ENCODE measurements around the gene TBC1D1. TPM values are rescaled to one million over a fixed set of nuclear protein-coding genes. Genes with fewer than 3 reads are reported as not detected.

The TBC1D1 gene
- total and polyA plus RNA-seq, 2 donors: 74.7 to 115 TPM

DNA sequence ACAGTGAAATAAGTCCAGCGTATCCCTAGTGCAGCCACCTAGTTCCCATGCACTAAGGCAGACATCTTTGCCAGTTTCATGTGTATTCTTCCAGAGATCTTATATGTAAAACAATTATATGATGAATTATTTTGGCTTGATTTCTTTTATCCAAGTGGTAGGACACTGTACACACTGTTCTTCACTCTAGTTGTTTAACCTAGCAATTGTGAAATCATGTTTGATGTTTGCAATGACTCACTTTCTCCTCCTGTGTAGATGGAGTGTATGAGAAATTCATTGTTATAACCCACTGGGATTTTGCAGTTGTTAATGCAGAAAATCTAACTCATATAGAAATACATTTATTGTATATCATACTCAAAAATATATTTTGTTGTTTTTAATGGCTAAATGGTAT, 17.5 kb upstream of the TBC1D1 start:
- DNase-seq (ENCODE audit: extremely low spot score): no peak
- 74% methylated on average over 1 of the region's 1 CpG for WGBS
- H3K4me3 ChIP-seq (ENCODE audit: low read depth, low read length): no peak overlapping the region
- no peaks in the 10 kb centered on the region for H3K36me3 ChIP-seq (ENCODE audit: insufficient read depth)
- H3K4me1 ChIP-seq (ENCODE audit: insufficient read depth): peaks cover 1% of the 10 kb centered on the region
- H3K27ac ChIP-seq (ENCODE audit: low read depth): no peak overlapping the region

DNA sequence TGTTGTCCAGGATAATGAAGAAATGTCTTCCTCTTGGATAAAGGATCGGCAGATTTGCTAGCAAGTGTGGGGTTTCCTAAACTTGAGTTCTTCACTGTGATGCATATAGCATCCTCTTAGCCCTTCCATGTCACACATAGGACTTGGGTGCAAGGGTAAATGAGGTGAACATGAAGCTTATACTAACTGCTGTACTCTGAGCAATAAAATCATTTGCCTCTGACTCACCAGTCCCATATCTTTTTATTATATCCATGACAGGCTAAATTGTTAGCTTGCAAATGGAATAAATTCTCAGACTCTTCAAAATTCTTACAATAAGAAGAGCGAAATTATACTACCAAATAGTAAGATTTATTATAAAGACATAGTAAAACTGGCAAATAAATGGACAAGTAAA, 14.7 kb upstream of the TBC1D1 start:
- no peak for DNase-seq (ENCODE audit: extremely low spot score)
- Histone ChIP-seq H3K27ac (ENCODE audit: low read depth) (no peak overlapping the region), H3K4me1 (ENCODE audit: insufficient read depth) (peaks cover 1% of the 10 kb centered on the region), H3K4me3 (ENCODE audit: low read depth, low read length) (no peak overlapping the region), H3K36me3 (ENCODE audit: insufficient read depth) (no peaks in the 10 kb centered on the region)
- 83% methylated on average over 2 of the region's 2 CpGs for WGBS

DNA sequence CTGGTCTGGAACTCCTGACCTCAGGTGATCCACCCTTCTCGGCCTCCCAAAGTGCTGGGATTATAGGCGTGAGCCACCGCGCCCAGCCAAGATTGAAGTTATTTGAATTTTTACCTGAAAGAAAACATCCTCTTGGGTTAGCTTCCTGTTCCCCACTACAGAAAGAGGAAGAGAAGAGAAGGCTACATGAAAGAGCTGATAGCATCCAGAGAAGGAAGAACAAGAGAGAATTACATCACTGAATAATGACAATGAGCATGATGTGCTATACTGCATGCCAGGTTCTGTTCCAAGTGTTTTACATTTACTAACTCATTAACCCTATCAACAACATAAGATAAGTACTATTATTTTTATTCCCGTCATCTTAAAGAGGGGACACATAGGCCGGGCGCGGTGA, 11.5 kb upstream of the TBC1D1 start:
- 91% methylated on average over 8 of the region's 8 CpGs for WGBS
- Histone ChIP-seq H3K4me1 (ENCODE audit: insufficient read depth) (peaks cover 1% of the 10 kb centered on the region), H3K27ac (ENCODE audit: low read depth) (no peak overlapping the region), H3K36me3 (ENCODE audit: insufficient read depth) (no peaks in the 10 kb centered on the region), H3K4me3 (ENCODE audit: low read depth, low read length) (no peak overlapping the region)
- no peak for DNase-seq (ENCODE audit: extremely low spot score)

DNA sequence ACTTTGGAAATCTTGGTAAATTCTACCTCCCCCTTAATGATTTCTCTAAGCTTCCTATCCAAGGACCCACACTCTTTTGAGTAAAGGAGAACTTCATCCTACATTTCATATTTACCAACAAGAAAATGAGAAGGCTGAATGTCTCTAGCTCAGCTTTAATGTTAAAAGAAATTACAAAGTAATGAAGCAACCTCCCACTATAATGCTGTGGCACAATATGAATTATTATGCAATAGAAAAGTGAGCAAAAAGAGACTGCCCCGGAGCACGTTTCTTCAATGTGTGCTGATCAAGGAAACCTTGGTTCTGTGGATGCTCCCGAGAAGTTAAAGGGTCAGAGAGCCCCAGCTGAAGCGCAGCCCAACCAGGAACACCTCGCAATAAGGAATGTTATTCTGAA, 9.1 kb upstream of the TBC1D1 start:
- no peak for DNase-seq (ENCODE audit: extremely low spot score)
- Histone ChIP-seq H3K4me1 (ENCODE audit: insufficient read depth) (no peaks in the 10 kb centered on the region), H3K4me3 (ENCODE audit: low read depth, low read length) (no peak overlapping the region), H3K27ac (ENCODE audit: low read depth) (no peak overlapping the region), H3K36me3 (ENCODE audit: insufficient read depth) (no peaks in the 10 kb centered on the region)
- WGBS: 86% methylated on average over 5 of the region's 5 CpGs

DNA sequence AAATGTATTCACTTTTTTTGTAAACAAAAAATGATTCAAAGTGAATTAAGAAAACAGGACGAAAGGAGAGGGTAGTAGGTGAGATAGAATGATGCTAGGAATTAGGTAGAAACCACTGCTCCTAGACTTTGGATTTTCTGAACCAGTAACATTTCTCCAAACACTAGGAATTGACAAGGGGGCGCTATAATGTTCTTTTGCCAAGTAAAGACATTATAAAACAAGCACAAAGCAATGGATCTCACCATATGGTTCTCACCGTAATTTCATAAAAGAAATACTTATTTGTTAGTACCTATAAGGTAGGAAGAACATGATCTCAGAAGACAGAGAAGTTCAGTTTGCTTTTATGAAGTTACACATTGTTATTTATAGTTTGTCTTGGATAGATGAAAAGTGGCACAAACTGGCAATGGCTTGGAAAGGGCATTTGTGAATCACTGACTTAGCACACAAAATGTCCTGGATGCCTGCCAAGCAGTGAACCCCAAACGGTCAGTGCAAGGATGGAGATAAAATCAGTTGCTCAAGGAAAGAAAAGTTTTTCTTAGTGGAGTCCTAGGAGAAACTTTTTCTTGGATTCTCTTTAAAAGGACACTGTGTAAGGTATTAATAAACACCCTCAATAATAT, 8.1 kb upstream of the TBC1D1 start:
- WGBS: 50% methylated on average over 4 of the region's 4 CpGs
- no peak overlapping the region for H3K27ac ChIP-seq (ENCODE audit: low read depth)
- no peaks in the 10 kb centered on the region for H3K36me3 ChIP-seq (ENCODE audit: insufficient read depth)
- no peak overlapping the region for H3K4me3 ChIP-seq (ENCODE audit: low read depth, low read length)
- H3K4me1 ChIP-seq (ENCODE audit: insufficient read depth): no peaks in the 10 kb centered on the region
- no peak for DNase-seq (ENCODE audit: extremely low spot score)

DNA sequence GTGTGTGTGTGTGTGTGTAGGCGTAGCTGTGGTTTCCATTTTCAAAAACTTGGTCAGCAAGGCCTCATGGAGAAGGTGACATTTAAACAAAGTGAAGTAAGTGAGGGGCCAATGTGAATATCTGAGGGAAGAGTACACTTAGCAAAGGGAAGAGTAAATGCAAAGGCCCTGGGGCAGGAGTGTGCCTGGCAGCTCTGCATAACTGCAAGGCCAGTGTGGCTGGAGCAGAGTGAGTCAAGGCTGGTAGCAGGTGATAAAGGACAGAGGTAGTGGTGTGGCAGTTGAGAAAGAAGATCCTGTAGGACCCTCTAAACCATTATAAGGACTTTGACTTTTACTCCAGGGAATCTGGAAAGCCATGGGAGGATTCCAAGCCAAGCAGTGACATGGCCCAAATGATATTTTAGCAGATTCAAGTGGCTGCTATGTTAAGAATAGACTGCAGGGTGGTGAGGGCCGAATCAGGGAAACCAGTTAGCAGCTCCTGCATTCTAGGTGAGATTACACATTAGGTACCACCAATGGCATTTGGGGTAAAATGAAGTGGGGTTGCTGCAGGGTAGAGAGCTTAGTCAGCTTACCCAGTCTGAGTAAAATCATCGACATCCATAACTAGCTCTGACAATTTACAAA, 5.9 kb upstream of the TBC1D1 start:
- no peak overlapping the region for H3K4me3 ChIP-seq (ENCODE audit: low read depth, low read length)
- H3K27ac ChIP-seq (ENCODE audit: low read depth): peak overlapping the region; percentile 14
- no peaks in the 10 kb centered on the region for H3K4me1 ChIP-seq (ENCODE audit: insufficient read depth)
- no peak for DNase-seq (ENCODE audit: extremely low spot score)
- 62% methylated on average over 3 of the region's 3 CpGs for WGBS
- no peaks in the 10 kb centered on the region for H3K36me3 ChIP-seq (ENCODE audit: insufficient read depth)

DNA sequence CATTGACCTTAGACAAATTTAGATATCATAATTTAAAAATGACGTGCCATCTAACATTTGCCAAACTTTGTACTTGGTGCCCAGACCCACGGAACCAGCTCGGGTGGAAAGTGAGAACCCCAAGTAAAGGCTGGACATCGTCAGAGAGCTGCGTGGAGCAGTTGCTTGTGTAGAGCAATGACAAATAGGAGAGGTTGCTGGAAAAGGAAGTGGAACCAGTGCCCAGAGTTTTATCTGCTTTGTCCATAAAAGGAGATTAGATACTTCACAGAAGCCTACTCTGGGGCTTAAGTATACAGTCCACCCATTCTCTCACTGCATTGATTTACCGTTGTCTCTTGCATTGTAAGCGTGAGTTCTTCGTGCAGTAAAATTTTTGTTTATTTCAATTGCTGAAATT, 5.4 kb upstream of the TBC1D1 start:
- H3K27ac ChIP-seq (ENCODE audit: low read depth): no peak overlapping the region

DNA sequence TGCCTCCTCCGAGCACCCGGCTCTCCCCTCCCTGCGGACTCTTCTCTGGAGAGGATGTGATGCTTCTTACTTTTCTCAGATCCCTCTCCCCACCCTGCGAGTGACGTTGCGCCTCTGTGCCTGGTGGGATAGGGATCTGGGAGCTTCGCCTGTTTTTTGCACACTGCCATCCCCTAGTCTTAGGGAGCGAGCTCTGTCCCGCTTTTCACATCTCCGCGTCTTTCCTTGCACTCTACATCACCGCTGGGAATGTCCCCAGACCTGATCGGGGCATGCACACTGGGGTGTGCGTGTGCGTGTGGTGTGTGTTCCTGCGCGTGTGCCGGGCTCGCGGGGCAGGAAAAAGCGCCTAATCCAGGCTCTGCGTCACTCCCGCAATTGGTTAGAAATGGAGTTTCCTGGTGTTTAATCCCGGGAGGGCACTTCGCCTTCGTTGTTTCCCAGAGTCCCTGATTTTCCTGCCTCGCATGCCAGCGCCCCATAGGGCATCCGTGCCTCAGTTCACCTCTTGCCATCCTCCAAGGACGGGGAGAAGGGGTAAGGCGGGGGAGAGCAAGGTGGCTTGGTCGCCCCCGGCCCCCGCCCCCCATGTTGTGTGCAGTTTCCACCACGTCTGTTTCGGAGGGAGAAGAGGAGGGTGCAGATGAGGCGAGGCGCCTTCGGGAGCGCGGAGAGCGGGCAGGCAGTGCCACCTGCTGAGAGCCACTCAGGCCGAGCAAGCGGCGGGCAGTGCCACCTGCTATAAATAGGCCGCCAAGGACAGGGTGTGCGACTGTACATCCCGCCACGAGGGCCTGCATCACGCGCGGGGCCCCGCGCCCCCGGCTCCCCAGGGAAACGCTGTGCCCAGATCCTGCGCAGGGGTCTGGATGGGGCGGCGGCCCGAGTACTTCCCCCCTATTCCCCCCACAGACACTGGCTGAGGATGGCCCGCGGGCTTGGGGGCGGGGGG, 759 bp upstream of the TBC1D1 start:
- H3K27ac ChIP-seq (ENCODE audit: low read depth): peak overlapping the region; percentile 82
- 7% methylated on average over 62 of the region's 63 CpGs for WGBS
- no peaks in the 10 kb centered on the region for H3K36me3 ChIP-seq (ENCODE audit: insufficient read depth)
- DNase-seq (ENCODE audit: extremely low spot score): no peak
- H3K4me3 ChIP-seq (ENCODE audit: low read depth, low read length): peak overlapping the region; percentile 98
- no peaks in the 10 kb centered on the region for H3K4me1 ChIP-seq (ENCODE audit: insufficient read depth)

More for the DNA sequence above, 5.4 kb upstream of the TBC1D1 start:
- Histone ChIP-seq H3K36me3 (ENCODE audit: insufficient read depth) (no peaks in the 10 kb centered on the region), H3K4me3 (ENCODE audit: low read depth, low read length) (no peak overlapping the region), H3K4me1 (ENCODE audit: insufficient read depth) (no peaks in the 10 kb centered on the region)
- 14% methylated on average over 8 of the region's 8 CpGs for WGBS
- no peak for DNase-seq (ENCODE audit: extremely low spot score)

DNA sequence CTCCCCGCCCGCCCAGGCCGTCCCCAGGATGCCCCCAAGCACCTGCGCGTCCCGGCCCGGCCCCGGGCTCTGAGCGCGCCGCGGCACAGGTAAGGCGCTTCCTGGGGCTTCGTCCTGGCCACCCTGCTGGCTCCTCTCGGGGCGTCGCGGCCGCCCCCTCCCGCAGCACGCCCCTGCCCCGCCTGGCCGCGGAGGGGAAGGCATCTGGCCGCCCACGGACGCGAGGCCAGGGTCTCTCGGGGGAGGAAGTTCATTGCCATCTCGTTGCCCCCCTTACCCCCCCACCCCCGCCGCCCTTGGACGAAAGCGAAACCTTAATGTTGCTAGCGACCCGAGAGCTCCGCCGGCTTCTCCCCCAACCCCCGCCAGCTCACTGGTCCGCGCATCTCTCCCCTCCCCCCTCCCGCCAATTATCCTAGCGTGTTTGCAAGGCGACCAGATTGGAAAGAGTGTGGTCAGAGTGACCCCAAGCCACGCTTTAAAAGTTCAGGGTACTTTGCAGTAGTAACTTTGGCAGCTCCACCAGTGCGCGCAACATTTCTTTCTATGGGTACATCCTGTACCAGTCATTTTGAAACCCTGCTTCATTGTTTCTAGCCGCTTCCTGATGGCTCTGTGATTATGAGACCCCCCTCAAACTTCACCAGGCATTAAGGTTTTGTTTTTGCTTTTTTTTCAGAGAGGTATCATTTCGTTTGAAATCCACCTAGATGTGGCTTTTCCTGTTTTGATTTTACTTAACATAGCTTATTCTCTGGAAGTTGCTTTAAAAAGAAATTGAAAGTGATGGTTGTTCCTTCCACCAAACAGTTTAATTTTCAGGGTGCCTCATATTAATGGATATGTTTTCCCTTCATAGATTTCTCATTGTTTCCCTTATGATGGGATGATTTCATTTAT, 626 bp downstream of the TBC1D1 start:
- Histone ChIP-seq H3K4me3 (ENCODE audit: low read depth, low read length) (peak overlapping the region; percentile 98), H3K27ac (ENCODE audit: low read depth) (peak overlapping the region; percentile 82), H3K4me1 (ENCODE audit: insufficient read depth) (no peaks in the 10 kb centered on the region), H3K36me3 (ENCODE audit: insufficient read depth) (no peaks in the 10 kb centered on the region)
- under 1% methylated on average over 49 of the region's 49 CpGs for WGBS
- no peak for DNase-seq (ENCODE audit: extremely low spot score)

DNA sequence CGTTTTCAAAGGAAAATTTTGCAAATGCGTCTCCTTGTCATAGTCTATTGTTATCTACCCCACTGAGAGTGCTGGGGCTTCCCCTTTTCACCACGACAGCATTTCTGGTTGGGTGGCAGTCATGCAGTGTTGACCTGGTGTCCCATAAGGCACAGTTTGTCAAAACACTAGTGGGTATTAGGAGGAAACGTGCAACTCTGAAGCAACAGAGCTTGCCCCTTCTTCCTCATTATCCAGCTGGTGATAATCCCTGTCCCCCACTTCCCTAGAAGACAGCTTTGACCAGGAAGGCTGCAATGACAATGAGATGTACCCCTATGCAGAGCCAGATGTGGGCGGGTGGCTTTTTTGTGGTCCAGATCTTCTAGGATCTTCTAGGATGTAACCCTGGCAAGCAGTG, 1.8 kb downstream of the TBC1D1 start:
- Histone ChIP-seq H3K4me3 (ENCODE audit: low read depth, low read length) (no peak overlapping the region), H3K4me1 (ENCODE audit: insufficient read depth) (no peaks in the 10 kb centered on the region), H3K36me3 (ENCODE audit: insufficient read depth) (no peaks in the 10 kb centered on the region), H3K27ac (ENCODE audit: low read depth) (peak overlapping the region; percentile 30)
- DNase-seq (ENCODE audit: extremely low spot score): no peak
- WGBS: 69% methylated on average over 5 of the region's 5 CpGs

DNA sequence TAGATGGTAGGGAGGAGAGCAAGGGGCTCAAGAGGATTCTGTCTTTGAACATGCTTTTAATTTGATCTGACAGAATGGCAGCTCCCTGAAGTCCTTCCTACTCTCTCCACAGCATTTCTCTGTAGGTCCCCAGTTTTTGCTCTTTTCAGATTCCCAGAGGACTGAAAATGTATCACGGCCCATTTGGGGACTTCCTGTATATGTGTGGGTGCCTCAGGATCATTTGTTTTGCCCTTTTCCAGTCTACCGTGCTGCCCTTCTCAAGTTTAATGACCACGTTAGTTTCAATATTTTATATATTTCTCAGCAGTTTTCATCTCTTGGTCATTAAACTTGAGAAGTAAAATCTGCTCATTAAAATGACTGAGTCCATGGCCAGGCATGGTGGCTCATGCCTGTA, 2.3 kb downstream of the TBC1D1 start:
- H3K27ac ChIP-seq (ENCODE audit: low read depth): no peak overlapping the region
- no peaks in the 10 kb centered on the region for H3K4me1 ChIP-seq (ENCODE audit: insufficient read depth)
- 74% methylated on average over 3 of the region's 3 CpGs for WGBS
- DNase-seq (ENCODE audit: extremely low spot score): no peak
- no peak overlapping the region for H3K4me3 ChIP-seq (ENCODE audit: low read depth, low read length)
- no peaks in the 10 kb centered on the region for H3K36me3 ChIP-seq (ENCODE audit: insufficient read depth)

DNA sequence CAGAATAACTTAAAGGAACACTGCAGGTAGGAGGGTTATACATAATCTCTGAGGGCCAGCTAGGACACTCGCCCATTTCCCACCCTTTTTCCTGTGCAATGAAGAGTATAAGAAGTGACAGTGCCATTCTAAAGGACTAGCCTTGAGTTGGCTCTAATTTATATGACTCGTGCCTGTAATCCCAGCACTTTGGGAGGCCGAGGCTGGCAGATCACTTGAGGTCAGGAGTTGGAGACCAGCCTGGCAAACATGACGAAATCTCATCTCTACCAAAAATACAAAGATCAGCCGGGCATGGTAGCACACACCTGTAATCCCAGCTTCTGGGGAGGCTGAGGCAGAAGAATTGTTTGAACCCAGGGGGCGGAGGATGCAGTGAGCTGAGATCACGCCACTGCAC, 4.4 kb downstream of the TBC1D1 start:
- Histone ChIP-seq H3K36me3 (ENCODE audit: insufficient read depth) (no peaks in the 10 kb centered on the region), H3K4me1 (ENCODE audit: insufficient read depth) (no peaks in the 10 kb centered on the region), H3K4me3 (ENCODE audit: low read depth, low read length) (no peak overlapping the region), H3K27ac (ENCODE audit: low read depth) (no peak overlapping the region)
- WGBS: 86% methylated on average over 7 of the region's 7 CpGs
- DNase-seq (ENCODE audit: extremely low spot score): no peak

DNA sequence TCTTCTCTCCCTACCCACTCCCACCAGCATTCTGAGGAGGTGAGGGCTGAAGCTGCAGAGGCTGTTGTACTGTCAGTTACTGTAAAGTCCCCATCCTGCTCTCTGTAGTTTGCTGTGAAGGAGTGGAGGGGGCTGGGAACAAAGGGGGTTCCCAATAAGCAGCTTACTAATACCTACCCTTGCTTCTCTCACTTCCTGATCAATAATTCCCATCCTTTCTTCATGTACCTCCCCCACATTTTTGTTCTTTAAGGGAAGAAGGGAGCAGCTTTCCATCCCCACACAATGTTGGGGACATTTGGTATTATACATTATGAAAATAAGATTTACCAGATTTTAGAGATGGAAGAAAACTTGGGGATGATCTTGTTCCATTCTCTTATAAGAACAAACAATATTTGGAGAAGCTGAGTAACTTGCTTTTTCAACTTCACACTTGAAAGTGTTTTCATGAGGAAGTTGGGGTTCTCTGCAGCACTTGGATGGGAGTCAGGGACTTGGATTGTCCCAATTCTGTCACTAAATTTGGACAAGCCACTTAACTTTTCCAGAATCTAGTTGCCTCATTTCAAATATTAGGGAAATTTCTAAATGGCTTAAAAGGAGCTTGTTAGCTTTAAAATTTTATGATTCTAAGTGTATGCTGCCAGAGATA, 5.4 kb downstream of the TBC1D1 start:
- Histone ChIP-seq H3K36me3 (ENCODE audit: insufficient read depth) (no peaks in the 10 kb centered on the region), H3K4me3 (ENCODE audit: low read depth, low read length) (no peak overlapping the region), H3K4me1 (ENCODE audit: insufficient read depth) (no peaks in the 10 kb centered on the region), H3K27ac (ENCODE audit: low read depth) (no peak overlapping the region)
- no peak for DNase-seq (ENCODE audit: extremely low spot score)

Measured in urinary bladder (tissue), 4 donors.